ENCODE data around the gene SLC50A1.

Gene SLC50A1

GRCh38 chr1:155182052-155182550, 46.4 kb downstream of the SLC50A1 start:
- Histone ChIP-seq H3K79me2 (ENCODE audit: insufficient read depth, low read length) (no peaks in the 10 kb centered on the region), H2AFZ (ENCODE audit: low read depth, low read length, severe bottlenecking) (no peak overlapping the region), H3K27ac (ENCODE audit: low read depth, low read length) (no peak overlapping the region), H3K36me3 (ENCODE audit: low read length) (no peaks in the 10 kb centered on the region), H3K9me2 (replicated peaks; ENCODE audit: insufficient read depth, low read length) (no peaks in the 10 kb centered on the region), H4K20me1 (ENCODE audit: low read depth, low read length) (no peaks in the 10 kb centered on the region), H3K27me3 (ENCODE audit: low read length) (no peaks in the 10 kb centered on the region), H3F3A (ENCODE audit: insufficient read depth) (no peaks in the 10 kb centered on the region), H3K9ac (ENCODE audit: low read length) (no peak overlapping the region), H3K4me3 (ENCODE audit: insufficient read depth, low read length, poor library complexity, severe bottlenecking) (no peak overlapping the region), H3K9me3 (ENCODE audit: insufficient read depth, low read length) (no peaks in the 10 kb centered on the region), H3K4me2 (ENCODE audit: low read depth, low read length, poor library complexity, severe bottlenecking) (no peak overlapping the region)
- TF ChIP-seq EZH2phosphoT487 (conservative IDR thresholded peaks at IDR 0.05; ENCODE audit: low read length), result no peak
- TF ChIP-seq CTCF (IDR thresholded peaks at IDR 0.05; ENCODE audit: insufficient read depth, low read length, poor library complexity, severe bottlenecking), result no peak

- Histone ChIP-seq H3K27me3 (ENCODE audit: low read length) (no peaks in the 10 kb centered on the region), H3K79me2 (ENCODE audit: insufficient read depth, low read length) (no peaks in the 10 kb centered on the region), H3K4me3 (ENCODE audit: insufficient read depth, low read length, poor library complexity, severe bottlenecking) (no peak overlapping the region), H3K27ac (ENCODE audit: low read depth, low read length) (no peak overlapping the region), H3K9me3 (ENCODE audit: insufficient read depth, low read length) (no peaks in the 10 kb centered on the region), H3K9me2 (replicated peaks; ENCODE audit: insufficient read depth, low read length) (no peaks in the 10 kb centered on the region), H4K20me1 (ENCODE audit: low read depth, low read length) (no peaks in the 10 kb centered on the region), H3K36me3 (ENCODE audit: low read length) (no peaks in the 10 kb centered on the region), H3K4me2 (ENCODE audit: low read depth, low read length, poor library complexity, severe bottlenecking) (no peak overlapping the region), H3F3A (ENCODE audit: insufficient read depth) (no peaks in the 10 kb centered on the region), H3K9ac (ENCODE audit: low read length) (no peak overlapping the region), H2AFZ (ENCODE audit: low read depth, low read length, severe bottlenecking) (no peak overlapping the region)
- no peak for TF ChIP-seq CTCF (IDR thresholded peaks at IDR 0.05; ENCODE audit: insufficient read depth, low read length, poor library complexity, severe bottlenecking)
- TF ChIP-seq EZH2phosphoT487 (conservative IDR thresholded peaks at IDR 0.05; ENCODE audit: low read length), result no peak
These were observed 48.1 kb downstream of the SLC50A1 start for GRCh38 chr1:155183775-155184221.

- Histone ChIP-seq H3F3A (ENCODE audit: insufficient read depth) (no peaks in the 10 kb centered on the region), H3K4me3 (ENCODE audit: insufficient read depth, low read length, poor library complexity, severe bottlenecking) (no peak overlapping the region)
- no peak for TF ChIP-seq CTCF (IDR thresholded peaks at IDR 0.05; ENCODE audit: insufficient read depth, low read length, poor library complexity, severe bottlenecking)
- TF ChIP-seq EZH2phosphoT487 (conservative IDR thresholded peaks at IDR 0.05; ENCODE audit: low read length), result no peak
These were observed 48.7 kb downstream of the SLC50A1 start for GRCh38 chr1:155184351-155184811.

More at GRCh38 chr1:155184351-155184811, 48.7 kb downstream of the SLC50A1 start:
- H3K9ac ChIP-seq (ENCODE audit: low read length), result no peak overlapping the region
- no peaks in the 10 kb centered on the region for H3K79me2 ChIP-seq (ENCODE audit: insufficient read depth, low read length)
- no peaks in the 10 kb centered on the region for H4K20me1 ChIP-seq (ENCODE audit: low read depth, low read length)
- no peaks in the 10 kb centered on the region for H3K9me3 ChIP-seq (ENCODE audit: insufficient read depth, low read length)
- no peaks in the 10 kb centered on the region for H3K9me2 ChIP-seq (replicated peaks; ENCODE audit: insufficient read depth, low read length)
- no peak overlapping the region for H3K4me2 ChIP-seq (ENCODE audit: low read depth, low read length, poor library complexity, severe bottlenecking)
- H3K36me3 ChIP-seq (ENCODE audit: low read length), result no peaks in the 10 kb centered on the region
- H3K27me3 ChIP-seq (ENCODE audit: low read length), result no peaks in the 10 kb centered on the region
- H2AFZ ChIP-seq (ENCODE audit: low read depth, low read length, severe bottlenecking), result no peak overlapping the region
- H3K27ac ChIP-seq (ENCODE audit: low read depth, low read length), result no peak overlapping the region
